ENCODE measurements around the gene NOXO1. TPM values are rescaled to one million over a fixed set of nuclear protein-coding genes. Genes with fewer than 3 reads are reported as not detected.

The NOXO1 gene, protein sequence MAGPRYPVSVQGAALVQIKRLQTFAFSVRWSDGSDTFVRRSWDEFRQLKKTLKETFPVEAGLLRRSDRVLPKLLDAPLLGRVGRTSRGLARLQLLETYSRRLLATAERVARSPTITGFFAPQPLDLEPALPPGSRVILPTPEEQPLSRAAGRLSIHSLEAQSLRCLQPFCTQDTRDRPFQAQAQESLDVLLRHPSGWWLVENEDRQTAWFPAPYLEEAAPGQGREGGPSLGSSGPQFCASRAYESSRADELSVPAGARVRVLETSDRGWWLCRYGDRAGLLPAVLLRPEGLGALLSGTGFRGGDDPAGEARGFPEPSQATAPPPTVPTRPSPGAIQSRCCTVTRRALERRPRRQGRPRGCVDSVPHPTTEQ
- not detected in 2 replicates for total RNA-seq

GRCh38 chr16:1981398-1981836 lies at the start of gene NOXO1:
Gene NOXO1 (minus strand): TSS chr16:1981469. CDS start chr16:1981179, 290 bp downstream.

GRCh38 chr16:2026461-2027023 lies 45.3 kb upstream of the NOXO1 start, which contains the start of gene NHERF2:
Gene NHERF2 (plus strand): TSS chr16:2026902. CDS start chr16:2027006, 104 bp downstream.

DNA sequence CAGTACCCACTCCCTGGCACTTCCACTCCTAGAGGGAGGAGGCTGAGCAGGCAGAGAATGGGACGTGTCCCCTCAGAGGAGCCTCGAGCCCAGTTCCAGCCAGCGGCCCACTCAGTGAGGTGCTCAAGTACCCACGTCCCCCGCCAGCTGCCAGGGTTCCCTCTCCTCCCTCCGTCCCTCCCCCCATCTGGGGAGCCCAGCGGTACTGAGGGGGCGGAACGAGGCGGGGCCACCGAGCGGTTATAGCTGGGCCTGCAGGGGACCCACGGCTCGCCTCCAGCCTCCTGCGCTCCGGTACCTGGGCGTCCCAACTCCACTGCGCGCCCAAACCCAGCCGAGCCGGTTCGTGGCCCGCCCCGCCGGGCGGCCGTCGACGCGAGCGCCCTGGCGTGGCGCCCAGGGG lies 38.2 kb upstream of the NOXO1 start, which contains the start of gene NPW:
TSS of gene NPW (plus strand) at position 268 of the 403 bp plus-strand sequence.

GRCh38 chr16:2009791-2010510 lies 28.7 kb upstream of the NOXO1 start, which contains the start of gene ZNF598:
Gene ZNF598 (minus strand): TSS chr16:2009821.

DNA sequence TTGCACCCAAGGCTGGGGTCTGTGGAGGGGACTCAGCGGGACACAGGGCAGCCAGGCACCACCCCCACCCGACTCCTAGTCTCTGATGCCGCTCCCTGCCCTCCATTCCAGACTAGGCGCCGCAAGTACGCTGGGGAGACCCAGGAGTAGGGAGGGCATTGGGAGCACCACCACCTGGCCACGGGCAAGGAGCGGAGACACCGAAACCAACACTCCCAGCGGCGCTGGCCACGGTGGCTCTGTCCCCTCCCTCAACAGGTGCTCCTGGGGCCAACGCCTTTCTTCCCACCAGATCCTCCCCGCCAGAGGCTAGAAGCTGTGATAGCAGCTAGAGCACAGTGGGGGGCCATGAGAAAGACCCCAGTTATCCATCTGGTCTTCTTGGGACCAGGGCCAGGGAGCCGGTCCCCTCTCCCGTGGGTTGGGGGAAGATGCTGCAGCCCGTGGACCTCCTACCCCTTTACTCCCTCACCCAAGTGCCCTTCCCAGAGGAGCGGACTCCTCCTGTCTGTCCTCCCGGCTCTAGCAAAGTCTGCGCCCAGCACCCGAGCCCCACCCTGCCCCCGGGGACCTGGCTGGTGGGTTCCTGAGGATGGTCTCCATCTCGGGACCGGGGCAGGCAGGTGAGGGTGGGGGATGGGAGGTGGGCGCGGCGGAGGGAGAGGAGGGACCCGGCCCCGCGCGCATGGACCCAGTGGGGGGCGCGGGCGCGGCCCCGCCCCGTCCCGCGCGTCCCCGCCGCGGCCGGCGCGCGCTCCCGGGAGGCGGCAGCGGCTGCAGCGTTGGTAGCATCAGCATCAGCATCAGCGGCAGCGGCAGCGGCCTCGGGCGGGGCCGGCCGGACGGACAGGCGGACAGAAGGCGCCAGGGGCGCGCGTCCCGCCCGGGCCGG lies 8.2 kb upstream of the NOXO1 start, which contains the start of gene SYNGR3:
TSS of gene SYNGR3 (plus strand) at position 762 of the 892 bp plus-strand sequence. CDS start 133 bp downstream, outside the sequence.

DNA sequence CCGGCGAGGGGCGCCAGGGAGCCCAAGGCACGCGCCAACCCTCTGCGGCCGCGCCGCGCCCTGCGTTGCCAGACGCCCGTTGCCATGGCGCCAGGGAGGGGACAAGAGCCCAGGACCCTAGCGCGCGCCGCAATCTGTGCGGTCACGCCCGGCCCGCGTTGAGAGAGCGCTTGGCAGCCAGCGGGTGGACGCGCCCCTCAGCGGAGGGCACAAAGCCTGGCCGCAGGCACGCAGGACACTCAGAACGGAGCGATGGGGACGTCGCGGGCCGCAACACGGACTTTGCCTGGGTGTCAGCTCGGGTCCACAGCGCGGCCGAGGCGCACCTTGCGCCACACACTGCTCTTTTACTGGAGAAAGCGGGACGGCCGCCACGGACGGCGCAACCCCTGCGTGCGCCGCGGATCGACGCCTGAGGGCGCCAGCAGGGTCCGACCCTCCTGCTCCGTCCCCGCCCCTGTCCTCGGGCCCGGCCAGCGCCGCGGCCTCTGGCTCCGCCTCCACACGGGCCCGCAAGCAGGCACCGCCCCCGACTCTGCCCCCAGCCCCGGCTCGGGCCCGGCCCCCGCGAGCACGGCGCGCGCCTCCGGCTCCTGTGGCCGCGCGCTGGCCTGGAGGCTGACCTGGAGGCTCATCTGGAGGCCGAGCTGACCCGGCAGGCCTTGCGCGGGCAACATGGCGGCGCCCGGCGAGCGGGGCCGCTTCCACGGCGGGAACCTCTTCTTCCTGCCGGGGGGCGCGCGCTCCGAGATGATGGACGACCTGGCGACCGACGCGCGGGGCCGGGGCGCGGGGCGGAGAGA lies 2.5 kb upstream of the NOXO1 start, which contains the start of gene GFER:
TSS of gene GFER (plus strand) at position 650 of the 803 bp plus-strand sequence. CDS start at position 676, 26 bp downstream.

DNA sequence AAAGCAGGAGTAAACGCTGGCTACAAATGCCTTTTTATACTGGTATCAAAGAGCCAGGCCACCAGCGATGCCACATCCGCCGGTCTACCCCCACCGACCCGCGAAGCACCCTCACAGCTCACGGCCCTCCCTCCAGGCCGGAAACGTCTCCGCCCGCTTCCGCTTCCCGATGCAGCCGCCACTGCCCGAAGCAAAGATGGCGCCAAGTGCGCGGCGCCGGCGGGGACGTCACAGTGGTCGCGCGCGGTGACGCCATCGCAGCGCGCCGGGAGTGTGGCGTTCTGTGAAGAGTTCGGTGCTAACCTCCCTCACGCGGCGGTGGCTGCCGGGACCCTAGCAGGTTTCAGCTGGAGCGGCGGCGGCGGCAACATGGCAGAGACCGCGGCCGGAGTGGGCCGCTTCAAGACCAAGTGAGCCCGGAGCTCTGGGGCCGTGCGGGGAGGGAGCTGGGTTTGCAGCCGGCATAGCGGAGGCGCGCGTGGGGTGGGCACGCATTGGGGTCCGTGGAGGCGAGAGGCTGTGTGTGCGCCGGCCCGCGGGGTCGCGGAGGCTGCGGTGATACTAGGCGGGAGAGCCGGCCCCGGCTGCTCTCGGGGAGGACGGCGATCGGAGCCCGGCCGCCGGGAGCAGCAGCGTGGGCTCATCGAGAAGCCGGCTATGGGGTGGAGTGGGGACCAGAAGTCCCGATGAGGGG lies 9.3 kb downstream of the NOXO1 start, which contains the start of gene TBL3:
TSS of gene TBL3 (plus strand) at position 258 of the 694 bp plus-strand sequence. CDS start at position 370, 112 bp downstream.

GRCh38 chr16:1966460-1966859 lies 14.8 kb downstream of the NOXO1 start, which contains the start of gene RNF151:
Gene RNF151 (plus strand): TSS chr16:1966856. CDS start chr16:1966882, 26 bp downstream.

DNA sequence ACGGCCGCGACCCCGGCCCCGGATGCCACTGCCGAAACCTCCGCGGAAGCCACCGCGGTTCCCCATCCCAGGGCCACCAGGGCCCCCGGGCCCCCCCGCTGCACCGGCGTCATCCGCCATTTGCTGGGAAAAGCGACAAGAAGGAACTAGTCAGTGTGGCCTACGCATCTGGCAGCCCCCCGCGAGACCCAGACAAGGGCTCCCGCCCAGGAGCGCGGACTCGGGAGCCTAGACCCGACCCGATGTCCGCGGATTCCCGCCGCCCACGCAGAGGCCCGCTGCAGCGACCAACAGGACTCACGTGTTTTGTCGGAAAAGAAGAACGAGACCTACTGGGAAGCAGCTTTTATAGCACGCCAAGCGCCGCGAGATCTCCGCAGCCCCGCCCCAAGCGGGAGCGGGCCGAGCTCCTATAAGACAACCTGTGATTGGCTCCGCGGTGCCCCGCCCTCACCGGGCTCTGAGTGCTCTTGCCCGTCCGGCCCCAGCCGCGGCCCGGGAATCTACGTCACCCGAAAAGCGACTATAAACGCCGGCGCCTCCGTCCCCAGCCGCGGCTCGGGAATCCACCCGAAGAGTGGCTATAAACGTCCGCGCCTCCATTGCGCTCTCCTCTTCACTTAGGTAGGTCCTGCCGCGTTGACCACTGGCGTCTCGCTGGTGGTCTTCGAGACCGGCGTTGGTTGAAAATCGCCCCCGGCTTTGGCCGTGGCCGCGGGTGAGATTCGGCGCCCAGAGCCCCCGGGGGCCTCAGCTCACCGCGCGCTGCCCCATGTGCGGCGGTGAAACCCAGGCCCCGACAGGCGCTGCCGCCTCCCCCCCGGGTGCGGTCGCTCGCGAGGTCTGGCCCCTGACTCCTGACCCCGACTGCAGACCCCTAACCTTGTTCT lies 16.5 kb downstream of the NOXO1 start, which contains the start of gene RPS2:
TSS of gene RPS2 (minus strand) at position 321 of the 890 bp plus-strand sequence. CDS start at position 120, 201 bp downstream.

DNA sequence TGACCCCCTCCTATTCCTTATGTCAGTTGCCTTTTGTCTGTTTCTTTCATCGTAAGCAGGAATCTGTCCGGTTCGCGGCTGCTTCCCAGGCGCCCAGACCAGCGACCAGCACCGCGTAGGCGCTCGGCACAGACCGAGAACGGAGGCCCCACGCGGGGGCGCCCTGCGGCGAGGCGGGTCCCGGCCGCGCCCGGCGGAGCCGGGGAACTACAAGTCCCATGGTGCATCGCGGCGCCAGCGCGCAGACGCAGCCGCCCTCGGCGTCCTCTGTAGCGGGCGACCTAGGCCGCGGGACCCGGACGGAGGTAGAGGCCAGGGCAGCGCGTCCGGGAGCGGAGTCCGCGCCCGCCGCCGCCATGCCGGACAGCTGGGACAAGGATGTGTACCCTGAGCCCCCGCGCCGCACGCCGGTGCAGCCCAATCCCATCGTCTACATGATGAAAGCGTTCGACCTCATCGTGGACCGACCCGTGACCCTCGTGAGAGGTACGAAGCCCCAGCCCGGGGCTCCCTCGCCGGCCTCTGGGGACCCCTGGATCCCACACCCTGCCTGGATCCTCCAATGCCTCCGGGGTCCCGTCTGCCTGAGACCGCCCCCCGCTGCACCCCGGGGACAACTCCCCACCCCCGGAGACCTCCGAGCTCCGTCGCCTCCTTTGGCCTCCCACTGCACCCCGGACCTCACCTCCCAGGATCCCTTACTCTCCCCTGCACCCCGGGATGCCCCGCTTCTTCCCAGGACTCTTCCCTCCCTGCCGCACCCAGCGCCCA lies 21.8 kb downstream of the NOXO1 start, which contains the start of gene NDUFB10:
TSS of gene NDUFB10 (plus strand) at position 270 of the 771 bp plus-strand sequence. CDS start at position 357, 87 bp downstream.

GRCh38 chr16:1942810-1943726 lies 38.2 kb downstream of the NOXO1 start, which contains the start of gene MSRB1:
Gene MSRB1 (minus strand): TSS chr16:1943199. CDS start chr16:1943156, 43 bp downstream.

Other genes with a start within 250 kb of the NOXO1 start
- gene NME3, start 209.9 kb downstream of the NOXO1 start, total RNA-seq: 32.7 and 53.0 TPM in 2 replicates
- 4.7 and 11.7 TPM in 2 replicates for gene EME2, start 208.7 kb downstream of the NOXO1 start, total RNA-seq
- gene MRPS34, start 208.3 kb downstream of the NOXO1 start, total RNA-seq: 107 and 111 TPM in 2 replicates
- 38.5 and 53.4 TPM in 2 replicates for gene SPSB3, start 198.9 kb downstream of the NOXO1 start, total RNA-seq
- 73.8 and 74.3 TPM in 2 replicates for gene NUBP2, start 198.5 kb downstream of the NOXO1 start, total RNA-seq
- gene IGFALS, start 187.8 kb downstream of the NOXO1 start, total RNA-seq: not detected in 2 replicates
- 74.0 and 91.0 TPM in 2 replicates for gene HAGH, start 154.6 kb downstream of the NOXO1 start, total RNA-seq
- gene FAHD1, start 154.3 kb downstream of the NOXO1 start, total RNA-seq: 132 and 143 TPM in 2 replicates
- under 0.01 TPM in 1 of 2 replicates, not detected in the other for gene MEIOB, start 109.3 kb downstream of the NOXO1 start, total RNA-seq
- not detected in 2 replicates for gene HS3ST6, start 63.1 kb downstream of the NOXO1 start, total RNA-seq
- 5.8 and 8.2 TPM in 2 replicates for gene MSRB1, start 38.3 kb downstream of the NOXO1 start, total RNA-seq
- not detected in 2 replicates for gene RPL3L, start 26.8 kb downstream of the NOXO1 start, total RNA-seq
- gene NDUFB10, start 21.9 kb downstream of the NOXO1 start, total RNA-seq: 149 and 206 TPM in 2 replicates
- gene RPS2, start 16.6 kb downstream of the NOXO1 start, total RNA-seq: 3,397 and 3,624 TPM in 2 replicates
- not detected in 2 replicates for gene RNF151, start 14.6 kb downstream of the NOXO1 start, total RNA-seq
- gene TBL3, start 9.4 kb downstream of the NOXO1 start, total RNA-seq: 45.6 and 49.4 TPM in 2 replicates
- gene GFER, start 2.7 kb upstream of the NOXO1 start, total RNA-seq: 12.8 and 14.6 TPM in 2 replicates
- 2.0 and 2.9 TPM in 2 replicates for gene SYNGR3, start 8.5 kb upstream of the NOXO1 start, total RNA-seq
- gene ZNF598, start 28.4 kb upstream of the NOXO1 start, total RNA-seq: 17.7 and 23.6 TPM in 2 replicates
- 0.18 and 0.38 TPM in 2 replicates for gene NPW, start 38.3 kb upstream of the NOXO1 start, total RNA-seq
- 63.8 and 66.9 TPM in 2 replicates for gene NHERF2, start 45.4 kb upstream of the NOXO1 start, total RNA-seq
- 49.3 and 52.5 TPM in 2 replicates for gene NTHL1, start 66.4 kb upstream of the NOXO1 start, total RNA-seq
- 44.4 and 54.6 TPM in 2 replicates for gene TSC2, start 66.5 kb upstream of the NOXO1 start, total RNA-seq
- 38.1 and 102 TPM in 2 replicates for gene PKD1, start 154.4 kb upstream of the NOXO1 start, total RNA-seq
- 0.75 and 1.3 TPM in 2 replicates for gene RAB26, start 167.2 kb upstream of the NOXO1 start, total RNA-seq
- gene TRAF7, start 174.3 kb upstream of the NOXO1 start, total RNA-seq: 88.0 and 89.5 TPM in 2 replicates
- 0.19 and 0.54 TPM in 2 replicates for gene CASKIN1, start 215.1 kb upstream of the NOXO1 start, total RNA-seq
- gene MLST8, start 224.0 kb upstream of the NOXO1 start, total RNA-seq: 13.2 and 19.7 TPM in 2 replicates
- 1.6 and 2.4 TPM in 2 replicates for gene BRICD5, start 229.4 kb upstream of the NOXO1 start, total RNA-seq
- 14.3 and 16.6 TPM in 2 replicates for gene PGP, start 233.4 kb upstream of the NOXO1 start, total RNA-seq
- gene E4F1, start 242.1 kb upstream of the NOXO1 start, total RNA-seq: 29.4 and 32.5 TPM in 2 replicates